ENCODE data around the gene QPCTL. TPM values are rescaled to one million over a fixed set of nuclear protein-coding genes. Genes with fewer than 3 reads are reported as not detected.
A peak's percentile ranks its signal among the peaks of the same experiment; 100 is the strongest.

QPCTL gene
- total and polyA plus RNA-seq, 9 of the 15 experiments (the other 6 are each of a cell fraction or from before 2014, with no cell fraction given), result 0.99 to 31.3 (median 12.7) TPM

GRCh38 chr19:45716359-45717130 is 24.1 kb downstream of the QPCTL start (continued):
- TF ChIP-seq ZBTB40 (IDR thresholded peaks at IDR 0.05) (peak; percentile 59), ZBTB40 (CRISPR knock-in tag; IDR thresholded peaks at IDR 0.05) (no peak), MLLT1 (IDR thresholded peaks at IDR 0.05) (peak; percentile 70 to 78), SUPT5H (IDR thresholded peaks at IDR 0.05) (0 out of 2 replicates have a peak, but pooled peaks have one; percentile 13), NBN (IDR thresholded peaks at IDR 0.05; ENCODE audit: low read depth) (peak; percentile 22; the same call in 1 of the 2 replicates), HMG20B (CRISPR knock-in tag; IDR thresholded peaks at IDR 0.05) (no peak), SIN3A (IDR thresholded peaks at IDR 0.05; ENCODE audit: borderline replicate concordance in 2 of 2, control insufficient read depth in 1 of 2, low read depth in 2 of 2, low read length in 2 of 2) (peak in 1 of 2 experiments; percentile 57; a peak in 1 of 4 replicates), NFXL1 (CRISPR knock-in tag; IDR thresholded peaks at IDR 0.05) (no peak), FIP1L1 (IDR thresholded peaks at IDR 0.05; ENCODE audit: low read depth, low read length, poor library complexity, severe bottlenecking) (no peak), RCOR1 (IDR thresholded peaks at IDR 0.05; ENCODE audit: borderline replicate concordance in 1 of 2, low read depth in 2 of 2, low read length in 2 of 2) (no peak), HES1 (IDR thresholded peaks at IDR 0.05; ENCODE audit: low read depth) (peak; percentile 36; the same call in 1 of the 2 replicates), KHSRP (IDR thresholded peaks at IDR 0.05) (peak; percentile 48; the same call in 1 of the 2 replicates), CXXC5 (CRISPR knock-in tag; IDR thresholded peaks at IDR 0.05) (0 out of 2 replicates have a peak, but pooled peaks have one; percentile 14), NFATC3 (IDR thresholded peaks at IDR 0.05) (peak; percentile 88), HCFC1 (IDR thresholded peaks at IDR 0.05; ENCODE audit: low read depth, low read length) (no peak)

Data from K562 (cell line).